Measurements from ENCODE around the gene CADPS.

CADPS gene

DNA sequence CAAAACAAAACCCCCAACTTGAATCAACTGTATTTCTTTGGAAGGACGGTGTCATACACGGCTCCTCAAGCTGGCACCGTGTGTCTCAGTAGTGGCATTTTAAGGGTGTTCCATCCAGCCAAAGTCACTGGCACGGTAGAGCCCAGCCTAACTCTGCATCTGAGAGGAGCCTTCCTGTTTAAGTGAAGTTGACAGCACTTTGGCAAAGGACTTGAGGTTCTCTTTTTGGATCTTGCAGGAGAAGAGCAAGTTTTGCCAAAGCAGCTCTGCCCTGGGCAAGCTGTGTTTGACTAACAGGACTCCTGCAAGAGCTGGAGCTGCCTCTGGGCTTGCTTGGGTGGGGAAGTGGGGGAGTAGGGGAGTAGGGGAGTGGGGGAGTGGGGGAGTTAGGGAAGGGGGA, 392.3 kb downstream of the CADPS start:
- no peak for DNase-seq

DNA sequence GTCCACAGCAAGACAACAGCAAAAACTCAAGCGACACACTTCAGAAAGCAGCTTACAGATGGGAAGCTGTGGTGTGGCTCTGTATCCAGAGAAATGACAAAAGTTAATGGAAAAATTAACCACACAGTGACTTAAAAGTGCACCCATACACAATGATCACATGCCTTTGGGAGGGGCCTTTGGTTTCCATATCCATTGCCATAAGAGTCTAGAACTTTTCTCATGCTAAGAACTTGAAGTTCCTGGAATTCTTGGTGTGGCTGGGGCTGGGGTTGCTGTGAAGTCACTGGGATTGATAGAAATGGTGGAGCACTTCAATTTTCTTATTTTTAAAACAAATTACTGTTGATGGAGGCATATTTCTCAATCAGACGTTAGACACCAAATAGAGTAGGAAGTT, 393.3 kb downstream of the CADPS start:
- no peak for DNase-seq

DNA sequence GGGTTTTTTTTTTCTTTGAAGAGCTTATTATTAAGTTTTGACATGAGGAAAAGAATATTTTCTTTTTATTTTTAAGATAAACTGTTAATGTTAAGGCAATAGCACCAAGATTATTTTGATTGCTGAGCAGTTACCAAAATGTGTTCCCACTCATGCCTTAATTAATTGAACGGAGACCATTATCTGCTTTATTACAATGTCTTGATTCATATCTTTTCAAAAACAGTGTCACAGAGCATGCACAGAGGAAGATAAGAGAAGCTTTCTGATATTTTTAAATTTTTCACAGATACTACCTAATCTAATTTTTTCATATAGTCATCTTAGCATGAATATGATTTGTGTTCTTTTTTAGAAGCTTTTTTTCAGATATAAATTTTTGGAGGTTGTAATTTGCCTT, 395.2 kb downstream of the CADPS start:
- no peak for DNase-seq

DNA sequence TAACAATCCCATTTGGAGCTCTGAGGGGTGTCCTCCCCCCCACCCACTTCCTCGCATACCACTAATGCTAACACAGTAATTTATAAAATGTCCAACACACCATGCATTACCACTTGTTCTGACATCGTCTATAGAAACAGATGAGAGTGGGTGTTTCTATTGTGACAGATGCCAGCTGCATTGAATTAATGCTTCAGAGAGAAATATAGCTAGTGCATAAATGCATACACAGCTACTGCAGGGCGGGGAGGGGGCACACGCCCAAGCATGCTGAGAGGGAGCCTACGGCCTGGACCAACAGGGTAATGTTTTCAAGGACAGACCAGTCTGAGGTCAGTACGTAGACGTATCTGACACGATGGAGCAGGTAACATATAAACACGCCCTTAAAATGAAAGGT, 395.9 kb downstream of the CADPS start:
- no peak for DNase-seq

DNA sequence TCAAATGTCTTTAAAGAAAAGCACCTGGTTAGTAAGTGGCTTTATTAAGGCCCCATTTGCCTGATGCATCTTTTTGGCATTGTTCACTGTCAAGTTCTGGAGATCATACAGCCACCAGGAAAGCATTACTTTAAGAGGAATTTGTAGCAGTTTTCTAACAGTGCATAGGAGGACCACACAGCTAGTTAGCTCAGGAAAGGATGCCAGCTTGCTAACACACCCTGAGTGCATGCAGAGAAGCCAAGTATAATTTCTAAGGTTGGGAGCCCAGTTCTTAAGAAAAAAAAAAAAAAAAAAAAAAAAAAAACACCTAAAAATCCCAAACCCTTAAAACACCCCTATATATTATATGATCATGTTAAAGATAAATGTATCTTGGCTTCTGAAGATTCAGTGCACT, 399.9 kb downstream of the CADPS start:
- no peak for DNase-seq

DNA sequence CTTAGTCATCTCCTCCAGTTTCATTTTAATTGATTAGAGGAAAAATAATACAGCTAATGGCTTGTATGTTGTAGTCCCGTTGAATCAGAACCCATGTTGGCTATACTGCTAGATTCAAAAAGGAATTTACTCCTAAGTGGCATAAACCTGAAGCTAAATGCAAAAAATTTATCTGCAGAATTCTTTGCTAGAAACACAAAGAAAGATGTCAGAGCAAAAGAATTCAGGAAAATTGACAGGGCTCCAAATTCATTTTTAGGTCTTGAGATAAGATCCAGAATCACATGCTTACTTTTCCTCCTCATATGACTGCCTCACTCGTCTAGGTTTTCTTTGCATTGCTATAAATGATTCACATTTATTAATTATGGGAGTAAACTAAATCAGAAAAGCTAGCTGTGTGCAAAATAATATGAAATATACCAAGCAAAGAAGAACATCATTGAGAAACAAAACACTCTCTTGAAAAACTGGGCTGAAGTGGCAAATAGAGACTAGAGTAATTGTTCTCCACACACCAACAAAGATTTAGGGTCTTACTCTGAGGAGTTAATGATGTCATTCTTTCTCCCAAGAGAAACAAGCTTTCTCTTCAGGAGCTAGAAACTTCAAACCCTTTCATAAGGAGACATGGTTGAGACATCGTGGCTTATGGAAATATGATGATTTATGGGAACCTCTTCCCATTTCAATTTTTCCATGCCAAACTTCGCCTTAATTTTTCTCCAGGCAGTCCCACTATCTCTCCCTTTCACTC, 407.1 kb downstream of the CADPS start:
- DNase-seq: no peak

DNA sequence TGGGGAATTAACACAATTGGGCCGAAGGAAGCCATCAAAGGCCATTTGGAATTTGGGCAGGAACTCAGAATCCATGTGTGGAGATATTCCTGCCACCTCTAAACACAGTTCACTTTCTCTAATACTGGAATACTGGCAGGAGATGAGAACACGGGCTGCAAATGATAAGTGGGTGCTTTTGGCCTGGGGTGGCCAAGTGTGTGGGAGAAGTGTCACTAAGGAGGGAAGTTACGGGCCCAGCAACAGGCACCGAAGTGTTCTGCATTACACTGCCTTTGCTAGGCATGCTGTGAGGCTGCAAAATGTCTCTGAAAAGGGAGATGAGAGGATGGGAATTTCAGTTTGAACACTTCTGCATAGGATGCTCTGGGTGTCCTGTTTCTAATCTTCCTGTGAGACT, 412.4 kb downstream of the CADPS start:
- DNase-seq: no peak

DNA sequence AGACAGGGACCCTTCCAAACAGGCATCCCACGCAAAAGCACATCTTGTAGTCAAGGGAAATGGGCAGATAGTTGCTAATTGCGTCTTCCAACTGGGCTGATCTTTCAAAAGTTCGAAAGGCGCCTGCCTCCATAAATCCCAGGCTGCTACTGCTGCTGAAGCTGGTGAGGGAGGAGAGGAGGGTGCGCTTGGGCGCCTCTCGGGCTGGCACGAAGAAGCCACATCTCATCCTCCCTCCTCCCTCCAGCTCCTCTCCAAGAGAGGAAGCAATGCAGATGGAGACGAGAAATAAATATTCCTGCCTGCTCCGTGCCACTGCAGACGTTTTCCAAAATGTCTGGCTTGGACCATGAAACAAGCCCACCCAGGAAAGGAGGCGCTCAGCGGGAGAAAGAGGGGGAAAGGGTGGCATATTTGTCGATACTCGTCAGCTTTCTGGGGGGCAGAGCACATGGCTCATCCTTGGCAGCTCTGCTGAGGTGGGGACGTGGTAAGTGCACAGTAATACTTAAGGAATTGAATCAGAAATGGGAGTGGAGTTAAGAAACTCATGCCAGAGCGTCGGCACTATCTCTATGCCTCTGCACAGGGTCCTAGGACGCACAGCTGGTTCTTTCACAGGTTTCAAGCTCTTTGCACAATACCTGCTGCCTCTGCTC, 413.0 kb downstream of the CADPS start:
- DNase-seq: no peak

DNA sequence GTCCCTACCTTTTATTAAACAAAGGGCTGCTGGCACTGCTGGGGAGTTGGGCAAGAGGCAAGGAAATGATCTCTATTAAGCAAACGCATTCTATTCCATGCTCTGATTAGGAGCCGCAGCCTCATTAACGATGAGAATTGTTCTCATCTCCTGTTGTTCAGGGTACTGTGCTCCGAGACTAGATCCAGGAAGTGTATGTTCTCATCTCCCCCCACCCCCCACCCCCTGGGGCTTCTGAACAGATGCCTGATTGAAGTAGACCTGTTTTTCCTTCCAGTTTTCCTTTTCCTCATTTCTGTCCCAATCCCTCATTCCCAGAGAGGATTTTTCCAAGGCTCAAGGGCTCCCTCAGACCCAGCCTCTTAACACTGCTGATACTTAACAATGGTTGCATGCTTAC, 420.3 kb downstream of the CADPS start:
- DNase-seq: no peak

DNA sequence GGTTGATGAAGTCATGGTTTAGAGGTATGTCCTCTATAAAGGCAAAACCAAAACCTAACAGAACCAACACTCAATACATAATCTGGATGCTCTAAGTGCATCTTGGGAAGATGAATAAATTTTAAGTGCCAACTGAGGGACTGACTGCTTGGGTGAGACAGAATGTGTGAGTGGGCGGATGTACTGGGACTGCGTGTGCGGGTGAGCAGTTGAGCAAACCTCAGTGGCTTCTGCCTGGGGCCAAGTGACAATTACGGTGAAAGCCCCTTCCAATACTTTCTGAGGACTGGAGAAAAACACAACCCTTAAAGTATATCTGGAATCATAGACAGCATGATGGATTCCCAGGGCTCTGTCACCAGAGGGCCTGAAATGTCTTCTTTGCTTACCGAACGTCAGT, 421.8 kb downstream of the CADPS start:
- DNase-seq: no peak

DNA sequence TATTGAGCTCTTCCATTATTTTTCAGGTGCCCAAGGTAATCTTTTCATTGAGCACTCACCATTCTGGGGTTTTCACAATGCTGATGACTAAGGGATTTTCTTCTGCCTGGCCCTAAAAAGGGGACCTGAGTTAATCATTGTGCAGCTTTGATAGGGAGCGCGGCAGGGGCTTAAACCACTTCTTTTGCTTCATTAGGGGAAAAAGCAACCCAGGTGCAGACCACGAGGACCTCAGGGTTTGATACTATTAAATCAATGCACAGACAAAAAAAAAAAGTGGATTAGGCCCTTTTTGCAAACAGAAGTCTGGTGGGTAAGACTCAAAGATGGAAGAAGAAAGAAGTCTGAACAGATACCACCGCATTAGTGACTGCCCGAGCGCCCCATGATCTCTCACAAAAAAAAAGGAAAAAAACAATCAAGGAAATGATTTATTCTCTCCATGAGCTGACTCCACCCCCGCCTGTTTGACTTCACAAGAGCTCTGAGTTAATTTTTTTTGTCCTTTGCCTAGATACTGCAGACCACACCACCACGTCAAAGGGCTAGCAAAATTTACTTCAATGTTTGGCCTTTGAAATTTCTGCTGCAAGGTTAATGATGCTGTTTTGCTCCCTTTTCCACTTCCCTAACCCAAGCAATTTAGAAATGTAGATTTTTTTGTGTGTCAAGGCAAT, 423.9 kb downstream of the CADPS start:
- DNase-seq: no peak

DNA sequence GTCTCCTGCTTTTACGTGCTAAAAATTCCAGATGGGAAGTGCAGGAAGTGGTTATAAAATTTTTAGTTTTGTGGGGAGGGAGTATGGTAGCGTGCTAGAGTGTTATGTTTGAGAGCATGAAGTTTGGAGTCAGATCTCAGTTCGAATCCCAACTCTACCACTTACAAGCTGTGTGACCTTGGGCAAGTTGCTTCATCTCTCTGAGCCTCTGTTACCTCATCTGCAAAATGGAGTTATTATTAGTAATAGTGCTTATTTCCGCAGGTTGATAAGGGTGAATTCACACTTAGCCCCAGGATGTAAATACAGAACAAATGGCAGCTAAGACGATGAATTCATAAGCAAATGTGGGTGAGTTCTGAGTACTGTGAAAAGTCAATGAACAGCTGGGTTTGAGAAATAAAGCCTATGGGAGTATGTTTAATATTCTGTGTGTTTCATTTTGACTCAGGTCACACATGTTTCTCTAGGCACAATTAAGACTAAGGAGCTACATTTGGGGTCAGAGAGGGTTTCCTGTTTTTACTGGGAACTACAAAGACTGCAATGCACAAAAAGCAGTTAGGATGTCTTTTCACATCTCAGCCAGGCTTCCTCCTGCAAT, 428.8 kb downstream of the CADPS start:
- DNase-seq: no peak

DNA sequence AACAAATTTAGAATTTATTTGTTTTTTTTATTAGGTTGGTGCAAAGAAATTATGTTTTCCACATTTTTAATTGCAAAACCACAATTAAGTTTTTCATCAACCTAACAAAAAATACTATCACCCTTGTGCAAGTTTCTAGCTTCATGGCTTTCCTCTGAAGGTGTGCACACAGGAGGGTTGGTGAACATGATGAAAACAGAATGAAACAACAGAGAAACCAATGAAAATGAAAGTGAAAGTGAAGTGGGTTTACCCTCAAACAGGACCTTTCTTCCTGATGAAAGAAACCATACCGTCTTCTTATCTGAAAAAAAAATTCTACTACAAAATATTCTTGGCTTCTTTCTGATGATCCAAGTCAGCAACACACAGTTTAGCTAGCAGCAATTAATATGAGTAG, 429.9 kb downstream of the CADPS start:
- DNase-seq: no peak

DNA sequence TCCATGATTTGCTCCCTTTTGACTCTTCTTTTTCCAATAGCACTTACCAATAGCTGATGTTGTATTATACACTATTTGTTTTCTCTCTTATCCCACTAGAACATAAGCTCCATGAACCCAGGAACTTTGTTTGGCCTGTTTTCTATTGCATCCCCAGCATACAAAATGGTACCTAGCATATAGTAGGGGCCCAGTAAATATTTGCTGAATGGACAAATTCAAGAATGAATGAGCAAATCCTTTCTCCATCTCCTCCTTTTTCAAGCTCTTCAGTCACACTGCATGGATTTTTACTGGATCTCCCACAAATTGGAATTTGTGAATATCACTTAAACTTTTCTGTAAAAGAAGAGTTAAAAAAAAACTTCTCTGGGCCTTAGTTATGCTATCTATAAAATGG, 435.2 kb downstream of the CADPS start:
- DNase-seq: no peak

DNA sequence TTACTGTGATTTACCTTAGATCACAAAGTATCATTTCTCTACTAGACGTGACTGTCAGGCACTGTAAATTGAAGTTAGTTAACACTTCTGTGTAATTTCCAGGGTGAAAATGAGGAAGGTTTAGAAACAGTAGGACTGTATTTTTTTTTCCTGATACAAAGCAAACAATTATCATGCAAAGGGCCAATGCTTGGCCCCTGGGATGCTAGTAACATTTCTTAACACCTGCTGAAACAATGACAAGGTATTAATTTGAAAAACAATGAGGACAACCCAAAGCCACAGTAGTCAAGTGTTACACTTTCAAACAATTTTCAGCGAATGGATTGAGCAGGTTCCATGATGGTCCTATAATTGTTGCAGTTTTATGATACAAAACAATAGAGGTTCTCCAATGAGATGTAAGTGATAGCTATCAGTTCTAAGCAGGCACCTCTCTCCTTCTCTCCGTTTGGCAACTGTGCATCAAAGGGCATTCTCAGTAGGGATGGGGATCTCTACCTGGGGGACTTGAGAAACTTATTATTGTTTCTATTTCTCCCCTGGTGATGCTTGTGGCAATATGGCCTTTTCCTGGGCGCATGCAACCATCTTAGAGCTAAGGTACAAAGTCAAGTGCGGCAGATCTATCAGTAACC, 435.9 kb downstream of the CADPS start:
- DNase-seq: no peak

DNA sequence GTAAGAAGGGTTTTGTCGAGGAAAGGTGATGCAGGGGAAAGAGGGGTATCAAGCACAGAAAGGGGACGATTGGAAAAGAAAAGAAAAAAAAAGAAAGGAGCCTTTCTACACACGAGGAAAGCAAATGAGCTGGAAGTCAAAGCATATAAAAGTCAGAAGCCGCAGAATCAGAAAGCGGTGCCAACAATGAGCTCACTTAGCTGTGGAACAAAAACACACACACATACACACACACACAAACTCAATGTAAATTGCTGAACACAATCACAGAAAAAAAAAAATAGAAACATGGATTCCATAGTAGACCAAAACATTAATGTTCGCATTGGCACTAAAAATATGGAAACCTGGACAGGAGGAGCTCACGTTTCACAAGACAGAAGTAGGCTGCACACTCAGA, 438.4 kb downstream of the CADPS start:
- no peak for DNase-seq

DNA sequence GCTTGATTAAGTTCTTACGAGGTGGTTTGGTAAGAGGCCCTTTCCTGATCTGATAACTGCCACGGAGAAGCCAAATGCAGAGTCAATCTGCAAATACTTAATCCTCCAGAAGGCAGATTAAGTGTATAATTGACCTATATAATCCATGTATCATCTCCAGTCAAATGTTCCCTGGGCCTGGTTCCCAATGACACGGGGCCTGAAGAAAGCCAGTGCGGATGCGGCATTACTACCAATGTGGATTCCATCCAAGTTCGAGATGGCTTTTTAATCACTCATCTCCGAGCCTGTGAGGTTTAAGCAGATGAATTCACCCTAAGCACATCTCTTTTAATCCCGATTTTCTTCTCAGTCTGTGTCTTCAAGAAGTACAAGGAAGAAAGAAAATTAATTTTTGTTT, 441.8 kb downstream of the CADPS start:
- no peak for DNase-seq

DNA sequence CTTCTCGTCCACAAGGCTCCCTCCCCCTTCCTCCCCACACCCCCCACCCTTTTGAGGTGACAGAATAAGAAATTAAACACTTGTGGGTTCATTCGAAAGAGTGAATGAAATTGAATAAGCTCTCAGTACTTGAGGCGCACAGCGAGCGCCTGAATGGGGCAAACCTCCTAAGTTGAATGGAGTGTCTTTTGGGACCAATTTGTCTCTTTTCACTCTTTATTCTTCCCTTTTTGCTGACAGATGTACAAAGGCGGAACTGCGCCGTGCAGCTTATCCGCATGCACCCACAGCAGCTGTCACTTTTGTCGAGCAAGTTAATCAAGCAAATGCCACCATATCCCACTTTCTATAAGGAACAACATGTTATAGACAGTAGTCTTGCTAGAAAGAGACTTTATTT, 454.0 kb downstream of the CADPS start:
- DNase-seq: no peak

DNA sequence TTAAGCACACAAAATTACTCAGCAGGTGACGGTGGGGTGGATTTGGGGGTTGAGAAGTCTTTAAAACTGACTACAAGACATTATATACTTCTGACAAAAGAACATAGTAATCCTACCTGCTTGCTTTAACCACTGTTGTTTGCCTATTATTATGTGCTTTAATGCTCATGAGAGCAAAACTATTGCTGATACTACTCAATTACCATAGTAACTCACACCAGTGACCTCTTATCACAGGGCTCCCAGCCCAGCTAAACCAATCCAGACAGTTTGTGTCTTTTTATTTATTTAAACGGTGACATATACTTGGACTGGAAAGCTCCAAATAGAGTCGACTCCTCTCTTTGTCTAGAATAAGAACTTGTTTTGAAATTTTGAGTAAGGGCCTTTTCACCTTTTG, 459.1 kb downstream of the CADPS start:
- DNase-seq: no peak

DNA sequence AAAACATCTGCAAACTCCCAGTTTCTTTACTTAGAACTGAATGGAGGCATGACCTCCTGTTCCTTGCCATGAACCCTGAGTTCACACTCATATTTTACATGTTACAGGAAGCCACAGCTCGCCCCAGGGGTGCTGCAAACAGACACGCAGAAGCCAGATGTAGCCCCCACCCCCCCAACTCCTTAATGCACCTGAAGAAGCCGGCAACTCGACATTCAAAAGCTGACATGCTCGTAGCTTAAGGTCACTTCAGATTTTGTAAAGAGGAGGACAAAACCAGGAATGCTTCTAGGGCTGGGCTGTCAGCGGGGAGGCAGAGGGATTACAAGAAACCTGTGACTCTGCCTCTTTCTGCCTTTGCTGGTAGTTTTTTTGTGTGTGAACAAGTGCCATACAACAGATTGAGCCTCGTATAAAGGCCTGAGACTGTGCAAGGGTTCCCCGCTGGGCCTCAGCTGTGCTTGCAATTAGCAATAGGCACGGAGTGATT, 459.9 kb downstream of the CADPS start:
- DNase-seq: no peak

DNA sequence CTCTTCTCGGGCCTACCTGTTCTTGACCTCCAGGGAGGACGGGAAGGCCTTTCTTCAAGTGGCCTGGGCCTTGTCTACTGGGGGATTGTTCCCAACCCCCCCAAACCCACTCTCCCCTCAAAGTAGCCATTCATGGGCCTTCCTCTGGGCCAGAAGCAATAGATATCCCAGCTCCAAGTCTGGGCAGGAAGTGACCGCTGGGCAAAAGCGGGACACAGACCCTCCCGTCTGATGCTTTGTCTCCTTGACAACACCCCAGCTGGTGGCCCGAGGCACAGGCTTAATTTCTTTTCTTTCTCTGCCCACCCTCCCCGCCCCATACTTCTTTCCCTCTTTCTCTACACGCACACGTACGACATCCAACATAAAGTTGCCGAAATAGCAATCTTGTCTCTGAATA, 460.4 kb downstream of the CADPS start:
- no peak for DNase-seq

DNA sequence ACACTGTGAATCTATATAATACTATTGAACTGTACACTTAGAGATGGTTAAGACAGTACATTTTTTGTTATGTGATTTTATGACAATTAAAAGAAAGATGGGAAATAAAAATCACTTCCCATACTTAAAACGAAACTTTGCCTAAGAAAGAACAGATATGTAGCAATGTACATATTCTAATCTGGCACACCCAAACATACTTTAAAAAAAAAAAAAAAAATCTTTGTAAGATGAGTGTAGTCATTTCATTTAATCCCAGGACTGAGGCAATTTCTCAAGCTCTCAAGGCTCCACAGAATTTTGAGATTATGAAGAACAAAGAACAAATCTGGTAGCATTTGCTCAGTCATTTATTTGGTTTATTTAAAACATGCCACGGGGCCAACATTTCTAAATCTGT, 461.5 kb downstream of the CADPS start:
- no peak for DNase-seq

DNA sequence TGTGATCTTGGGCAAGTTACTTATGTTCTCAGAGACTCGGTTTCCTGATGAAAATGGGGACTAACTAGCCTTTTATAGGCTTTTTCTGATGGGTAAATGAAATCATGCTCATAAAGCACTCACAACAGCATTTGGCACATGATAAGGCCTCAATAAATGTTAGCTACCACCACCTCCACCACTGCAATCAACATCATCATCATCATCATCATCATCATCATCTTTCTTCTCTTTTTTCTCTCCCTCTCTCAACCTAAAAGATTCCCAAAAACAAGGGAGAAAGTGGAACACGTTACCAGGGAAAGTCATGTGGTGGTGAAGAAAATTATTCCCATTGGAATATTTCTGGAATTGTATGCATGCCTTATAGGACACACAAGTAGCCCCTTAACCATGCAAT, 468.3 kb downstream of the CADPS start:
- DNase-seq: no peak

All from SHP77 (cell line).